HG03520 (cell line): ENCODE results near the gene ARHGEF33.
"Not testable (repeated sequence)": the region's sequence is repeated elsewhere in the genome, so short reads cannot be mapped to it uniquely, and the experiment has no call there.

ENCODE experiments used
- ATAC-seq: cut with Tn5 transposase; IDR thresholded peaks from one replicate; pipeline ENCODE4 v1.9.1; 2021; ENCODE audit warnings: mild to moderate bottlenecking, moderate library complexity; ENCODE audit not compliant: unreplicated experiment

ARHGEF33 gene

DNA sequence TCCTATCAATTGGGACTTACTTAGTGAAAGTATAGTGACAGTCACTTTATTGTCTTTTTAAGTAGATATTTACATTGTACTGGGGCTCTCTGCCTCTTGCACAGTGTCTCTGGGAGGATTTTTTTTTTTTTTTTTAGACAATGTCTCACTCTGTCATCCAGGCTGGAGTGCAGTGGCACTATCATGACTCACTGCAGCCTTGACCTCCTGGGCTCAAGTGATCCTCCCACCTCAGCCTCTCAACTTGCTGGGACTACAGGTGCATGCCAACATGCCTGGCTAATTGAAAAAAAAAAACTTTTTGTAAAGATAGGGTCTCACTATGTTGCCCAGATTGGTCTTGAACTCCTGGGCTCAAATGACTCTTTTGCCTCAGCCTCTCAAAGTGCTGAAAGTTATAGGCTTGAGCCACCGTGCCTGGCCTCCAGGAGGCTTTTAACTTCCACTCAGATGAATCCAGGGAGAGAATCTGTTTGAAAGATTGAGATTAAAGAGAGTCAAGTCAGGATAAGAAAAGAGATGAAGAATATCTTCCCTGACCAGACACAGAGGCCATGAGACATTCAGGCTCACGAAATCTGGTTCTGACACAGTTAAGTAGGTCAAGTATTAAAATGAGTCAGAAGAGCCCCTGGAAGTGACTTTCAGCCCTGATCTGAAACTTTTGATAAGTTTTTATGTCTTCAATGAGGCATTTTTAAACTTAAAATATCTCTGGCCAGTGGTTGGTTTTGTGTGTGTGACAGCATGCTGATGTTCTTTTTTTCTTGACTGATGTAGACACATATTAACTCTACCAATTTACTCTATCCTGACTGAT is 18.3 kb downstream of the ARHGEF33 start:
- ATAC-seq = peak; percentile 87

DNA sequence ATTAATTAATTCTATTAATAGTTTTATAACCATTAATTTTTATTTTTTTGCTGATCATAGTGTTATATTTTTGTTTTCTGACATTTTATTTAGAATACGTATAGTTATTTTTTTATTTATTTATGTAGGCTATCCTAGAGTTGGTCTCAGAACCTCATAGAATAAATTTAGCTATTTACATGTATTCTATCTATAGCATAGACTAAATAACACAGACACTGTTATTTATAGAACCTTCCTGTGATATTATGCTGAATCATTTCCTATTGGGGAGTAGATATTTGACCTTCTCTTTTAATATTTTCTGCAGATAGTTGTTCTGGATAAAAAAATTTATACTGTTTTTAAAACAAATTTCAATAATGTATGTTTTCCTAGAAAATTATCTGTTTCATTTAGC is 20.2 kb downstream of the ARHGEF33 start:
- ATAC-seq = no peak

DNA sequence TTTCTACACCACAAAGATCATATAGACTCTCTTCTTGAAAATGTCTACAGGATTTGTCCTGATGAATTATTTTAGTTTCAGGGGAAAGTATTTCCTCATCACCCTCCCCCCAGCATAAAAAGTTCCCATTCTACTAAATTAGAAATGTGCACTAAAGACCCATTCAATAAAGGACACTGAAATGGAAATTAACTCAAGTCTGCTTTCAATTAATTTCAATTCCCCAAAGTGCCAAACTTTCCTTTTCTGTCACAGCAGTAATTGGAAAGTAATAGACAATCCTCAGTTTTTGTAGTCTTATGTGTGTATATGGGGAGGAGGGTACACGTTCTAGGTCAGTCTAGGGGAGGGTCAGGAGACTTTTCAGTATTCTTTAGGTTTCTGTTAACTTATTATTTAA is 21.5 kb downstream of the ARHGEF33 start:
- ATAC-seq = no peak

- ATAC-seq = no peak
These were observed 22.9 kb downstream of the ARHGEF33 start for GRCh38 chr2:38912619-38913018.

- ATAC-seq = no peak
These were observed 32.7 kb downstream of the ARHGEF33 start for GRCh38 chr2:38922389-38922788.

- no peak for ATAC-seq
These were observed 33.2 kb downstream of the ARHGEF33 start for GRCh38 chr2:38922902-38923301.

DNA sequence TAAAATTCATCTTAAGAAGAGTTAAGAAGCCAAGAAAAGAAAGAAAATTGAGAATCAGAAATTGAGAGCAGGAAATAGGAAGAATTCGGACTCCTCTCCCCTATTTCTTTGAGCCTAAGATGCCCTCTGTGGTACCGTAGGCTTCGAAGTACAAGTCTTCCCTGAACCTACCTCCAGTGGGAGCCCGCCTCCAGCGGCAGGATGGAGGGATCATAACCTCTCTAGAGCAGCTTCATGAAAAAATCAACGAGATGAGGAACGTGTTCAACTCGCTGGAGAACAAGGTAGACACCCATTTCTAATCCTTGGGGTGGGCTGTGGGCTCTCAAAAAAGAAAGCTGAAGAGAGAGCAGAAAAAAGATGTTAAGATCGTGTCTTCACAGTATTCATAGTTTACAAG is 36.3 kb downstream of the ARHGEF33 start:
- ATAC-seq = no peak

- ATAC-seq = no peak
These were observed 40.9 kb downstream of the ARHGEF33 start for GRCh38 chr2:38930600-38930999.

GRCh38 chr2:38932586-38932985 is 42.9 kb downstream of the ARHGEF33 start:
- no peak for ATAC-seq

GRCh38 chr2:38933653-38934052 is 44.0 kb downstream of the ARHGEF33 start:
- ATAC-seq = no peak

- no peak for ATAC-seq
These were observed 45.1 kb downstream of the ARHGEF33 start for GRCh38 chr2:38934742-38935141.

DNA sequence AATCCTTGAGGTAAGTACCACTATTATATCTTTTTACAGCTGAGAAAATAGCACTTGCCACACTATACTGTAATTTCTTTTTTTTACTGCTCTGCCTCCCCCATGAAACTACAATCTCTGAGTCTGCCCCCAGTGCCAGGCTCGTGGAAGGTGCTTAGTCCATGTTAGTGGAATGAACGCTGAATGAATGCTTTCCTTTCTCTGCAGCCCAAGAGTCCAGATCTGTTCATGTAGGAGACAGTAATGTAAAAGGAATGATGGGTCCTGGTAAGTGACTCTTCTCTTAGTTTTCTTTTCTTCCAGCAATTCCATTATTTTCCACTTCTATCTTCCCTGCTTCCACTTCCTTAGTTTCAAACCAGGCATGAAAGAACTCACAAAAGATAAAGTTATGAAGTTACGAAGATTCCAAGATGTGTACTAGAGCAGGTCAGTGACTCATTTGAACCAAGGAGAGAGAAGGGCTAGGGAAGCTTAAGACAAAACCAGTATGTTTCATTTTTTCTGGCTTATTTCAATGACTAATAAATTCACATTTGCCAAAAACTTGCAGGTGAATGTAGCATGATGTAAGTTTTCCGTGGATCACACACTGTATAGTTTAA is 46.0 kb downstream of the ARHGEF33 start:
- ATAC-seq = no peak

- ATAC-seq = not testable (repeated sequence)
These were observed 46.8 kb downstream of the ARHGEF33 start for GRCh38 chr2:38936516-38936915.

DNA sequence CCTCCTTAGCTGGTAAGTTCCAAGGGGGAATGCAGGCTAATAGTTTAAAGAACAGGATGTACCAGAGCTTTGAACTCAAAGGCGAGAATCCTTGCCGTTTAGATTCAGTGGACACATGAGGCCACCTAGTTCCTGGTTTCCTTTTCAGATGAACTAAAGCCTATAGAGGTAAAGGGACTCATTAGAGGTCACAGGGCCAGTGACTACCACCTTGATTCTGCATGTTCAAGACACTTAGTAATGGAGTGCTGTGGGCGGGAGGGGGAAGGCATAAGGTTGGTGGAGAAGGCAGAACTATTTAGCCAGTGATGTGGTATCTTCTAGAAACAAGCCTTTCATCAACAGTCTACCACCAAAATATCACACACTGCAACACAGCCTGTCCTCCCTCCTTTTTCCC is 47.9 kb downstream of the ARHGEF33 start:
- ATAC-seq = no peak

GRCh38 chr2:38940746-38941145 is 51.1 kb downstream of the ARHGEF33 start:
- no peak for ATAC-seq

DNA sequence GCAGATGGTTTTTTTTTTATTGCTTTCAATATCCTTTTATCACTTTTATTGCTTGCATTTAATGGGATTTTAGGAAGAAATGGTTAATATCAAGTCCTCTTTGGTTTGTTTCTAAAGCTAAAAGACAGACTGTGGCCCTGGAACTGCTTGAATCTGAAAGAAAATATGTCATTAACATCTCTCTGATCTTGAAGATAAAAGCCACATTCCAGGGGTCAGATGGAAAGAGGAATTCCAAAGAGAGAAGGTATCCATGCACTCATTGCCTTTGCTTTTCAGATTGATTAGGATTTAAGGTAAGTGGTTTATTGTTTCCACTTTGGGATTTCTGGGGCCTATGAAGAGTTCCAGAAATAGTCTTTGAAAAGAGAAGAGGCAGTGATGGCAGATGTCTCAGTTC is 54.1 kb downstream of the ARHGEF33 start:
- no peak for ATAC-seq

DNA sequence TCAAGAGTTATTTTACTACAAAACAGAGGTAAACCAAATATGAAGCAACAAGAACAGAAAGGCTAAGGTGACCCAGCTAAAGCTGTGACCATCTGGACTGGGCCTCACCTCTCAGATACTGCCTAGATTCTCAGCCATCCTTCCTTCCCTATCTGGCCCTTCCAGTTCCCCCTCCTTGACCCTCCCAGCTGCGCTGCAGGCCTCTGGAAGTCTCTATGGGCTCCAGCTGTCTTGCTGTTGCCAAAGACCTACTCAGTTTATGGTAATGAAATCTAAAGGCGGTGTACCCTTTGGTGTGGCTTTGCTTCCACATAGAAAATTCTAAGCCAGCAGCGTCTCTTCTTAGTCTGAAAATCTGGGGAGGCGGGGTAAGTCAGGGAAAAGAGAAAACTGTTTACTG is 55.7 kb downstream of the ARHGEF33 start:
- ATAC-seq = no peak

- no peak for ATAC-seq
These were observed 56.2 kb downstream of the ARHGEF33 start for GRCh38 chr2:38945911-38946310.

GRCh38 chr2:38947241-38948239 is 57.9 kb downstream of the ARHGEF33 start:
- peak; percentile 65 for ATAC-seq

DNA sequence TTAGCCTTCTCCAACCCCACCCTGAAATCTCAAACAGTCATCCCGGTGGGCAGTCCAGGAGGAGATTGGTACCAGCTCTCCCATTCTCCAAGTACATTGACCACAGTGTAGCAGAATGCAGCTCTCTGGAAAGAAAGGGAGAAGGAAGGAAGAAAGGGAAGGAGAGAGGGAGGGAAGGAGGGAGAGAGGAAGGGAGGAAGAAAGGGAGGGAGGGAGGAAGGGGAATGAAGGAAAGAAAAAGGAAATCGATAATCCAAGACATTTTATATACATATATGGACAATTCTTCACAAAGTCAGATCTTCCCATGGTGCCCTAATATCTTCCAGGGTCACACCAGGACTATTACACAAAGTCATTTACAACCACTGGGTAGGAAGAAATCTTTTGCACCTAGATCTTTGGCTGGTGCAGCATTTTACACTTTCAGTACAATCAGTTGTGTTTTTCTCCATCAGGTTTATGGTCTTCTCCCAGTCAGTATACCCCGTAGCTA is 58.8 kb downstream of the ARHGEF33 start:
- ATAC-seq = no peak

DNA sequence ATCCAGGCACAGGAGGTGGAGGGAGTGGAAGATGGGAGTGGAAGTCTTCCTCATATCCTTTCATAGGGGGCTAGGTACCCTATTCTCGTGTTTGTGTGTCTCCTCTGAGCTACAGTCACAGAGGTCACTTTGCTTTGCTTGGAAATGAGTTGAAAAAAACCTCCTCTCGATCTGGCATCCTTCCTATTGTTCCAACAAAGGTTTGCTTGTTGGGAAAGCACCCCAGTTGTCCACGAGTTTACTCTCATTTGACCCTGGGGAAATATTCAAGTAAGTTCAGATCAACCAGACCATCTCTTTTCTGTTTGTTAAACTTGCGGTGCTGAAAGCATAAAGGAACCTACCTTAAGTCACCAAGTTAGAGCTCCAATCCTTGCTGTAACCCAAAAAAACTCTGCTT is 59.3 kb downstream of the ARHGEF33 start:
- no peak for ATAC-seq
